HG02623 (cell line): Measurements from ENCODE around the gene CST11.
"Not testable (repeated sequence)": the region's sequence is repeated elsewhere in the genome, so short reads cannot be mapped to it uniquely, and the experiment has no call there.

Experiments used
- ATAC-seq: cut with Tn5 transposase; IDR thresholded peaks from one replicate; pipeline ENCODE4 v1.9.1; 2021; ENCODE audit warnings: moderate library complexity; ENCODE audit not compliant: unreplicated experiment

Gene CST11

GRCh38 chr20:23452776-23453175 is at the start of gene CST11:
CST11 (minus strand) TSS chr20:23452876; CDS start chr20:23452811, 65 bp downstream.
- ATAC-seq = no peak

GRCh38 chr20:23501926-23502325 is 49.2 kb upstream of the CST11 start:
- no peak for ATAC-seq

GRCh38 chr20:23497536-23497935 is 44.9 kb upstream of the CST11 start:
- ATAC-seq = no peak

GRCh38 chr20:23493172-23493772 is 40.6 kb upstream of the CST11 start:
- ATAC-seq = no peak

GRCh38 chr20:23492292-23492691 is 39.6 kb upstream of the CST11 start:
- ATAC-seq = no peak

GRCh38 chr20:23490817-23491216 is 38.1 kb upstream of the CST11 start, which contains the start of gene CST8:
CST8 (plus strand) TSS chr20:23491117; CDS start chr20:23491668, 551 bp downstream.
- no peak for ATAC-seq

GRCh38 chr20:23488996-23489395 is 36.3 kb upstream of the CST11 start:
- no peak for ATAC-seq

- no peak for ATAC-seq
Observed at GRCh38 chr20:23488470-23488869, 35.8 kb upstream of the CST11 start.

- no peak for ATAC-seq
Observed at GRCh38 chr20:23484081-23484480, 31.4 kb upstream of the CST11 start.

GRCh38 chr20:23482138-23482537 is 29.5 kb upstream of the CST11 start:
- ATAC-seq = no peak

GRCh38 chr20:23479043-23479442 is 26.4 kb upstream of the CST11 start:
- no peak for ATAC-seq

- no peak for ATAC-seq
Observed at GRCh38 chr20:23477223-23477622, 24.5 kb upstream of the CST11 start.

GRCh38 chr20:23476015-23476754 is 23.5 kb upstream of the CST11 start:
- ATAC-seq = no peak

- no peak for ATAC-seq
Observed at GRCh38 chr20:23475395-23475794, 22.7 kb upstream of the CST11 start.

- not testable (repeated sequence) for ATAC-seq
Observed at GRCh38 chr20:23473293-23473692, 20.6 kb upstream of the CST11 start.

- not testable (repeated sequence) for ATAC-seq
Observed at GRCh38 chr20:23472306-23472705, 19.6 kb upstream of the CST11 start.

- ATAC-seq = not testable (repeated sequence)
Observed at GRCh38 chr20:23466961-23467360, 14.3 kb upstream of the CST11 start.

GRCh38 chr20:23461180-23461579 is 8.5 kb upstream of the CST11 start:
- no peak for ATAC-seq

GRCh38 chr20:23459461-23460150 is 6.9 kb upstream of the CST11 start:
- ATAC-seq = no peak

GRCh38 chr20:23456873-23457272 is 4.2 kb upstream of the CST11 start:
- no peak for ATAC-seq

GRCh38 chr20:23456409-23456808 is 3.7 kb upstream of the CST11 start:
- ATAC-seq = no peak

GRCh38 chr20:23455639-23456038 is 3.0 kb upstream of the CST11 start:
- no peak for ATAC-seq
